T-helper 1 cell treated with Interleukin-12 subunit alpha and Interleukin-12 subunit beta and Interleukin-4 antibody, amounts not matched to agents 30 ng/mL and 1 ng/mL, for 36 hours (primary cell): ENCODE measurements around the gene FSCN2. TPM values are rescaled to one million over a fixed set of nuclear protein-coding genes. Genes with fewer than 3 reads are reported as not detected.
"Not testable (repeated sequence)": the region's sequence is repeated elsewhere in the genome, so short reads cannot be mapped to it uniquely, and the experiment has no call there.

ENCODE experiments used
- intact Hi-C: fragments of 100-400 bp; cut with micrococcal nuclease; formaldehyde crosslinking; loops from one replicate; pipeline ENCODE4 v1.15.1; 2024
- total RNA-seq: library from RNA; stranded (reverse); gene quantifications from 2 replicates; pipeline ENCODE4 v1.2.3, GENCODE V29; 2022

The FSCN2 gene
- total RNA-seq, 1 donor from 2014 or later: 0.37 TPM

GRCh38 chr17:81522491-81523401 lies 5.4 kb upstream of the FSCN2 start:
- intact Hi-C loops: no loop called here

DNA sequence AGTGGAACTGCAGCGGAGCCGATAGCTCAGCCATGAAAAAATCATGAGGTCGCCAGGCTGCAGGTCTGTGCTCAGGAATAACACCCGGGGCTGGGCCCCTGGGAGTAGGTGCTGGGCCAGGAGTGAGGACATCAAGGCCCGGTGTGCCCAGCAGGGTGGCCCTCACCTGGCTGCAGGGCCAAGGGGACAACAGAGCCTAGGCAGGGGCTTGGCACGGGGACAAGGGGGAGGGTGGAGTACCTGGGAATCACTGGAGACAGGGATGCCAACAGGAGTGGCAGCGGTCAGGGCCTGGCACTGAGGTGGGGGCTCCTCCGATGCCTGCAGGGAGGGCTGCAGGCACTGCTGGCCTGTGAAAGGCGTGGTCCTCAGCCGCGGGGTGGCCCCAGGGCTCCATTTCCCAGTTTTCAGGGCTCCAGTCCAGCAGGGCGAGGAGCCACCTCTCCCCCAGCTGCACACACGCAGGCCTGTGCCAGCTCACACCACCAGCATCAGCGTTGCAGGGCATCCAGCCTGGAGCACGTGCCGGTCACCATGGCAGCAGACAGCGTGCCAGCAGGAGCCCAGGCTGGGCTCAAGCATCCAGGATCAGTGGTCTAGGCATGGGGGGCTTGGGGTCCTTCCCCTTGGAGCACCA lies 4.7 kb upstream of the FSCN2 start:
- intact Hi-C loops: no loop called here

DNA sequence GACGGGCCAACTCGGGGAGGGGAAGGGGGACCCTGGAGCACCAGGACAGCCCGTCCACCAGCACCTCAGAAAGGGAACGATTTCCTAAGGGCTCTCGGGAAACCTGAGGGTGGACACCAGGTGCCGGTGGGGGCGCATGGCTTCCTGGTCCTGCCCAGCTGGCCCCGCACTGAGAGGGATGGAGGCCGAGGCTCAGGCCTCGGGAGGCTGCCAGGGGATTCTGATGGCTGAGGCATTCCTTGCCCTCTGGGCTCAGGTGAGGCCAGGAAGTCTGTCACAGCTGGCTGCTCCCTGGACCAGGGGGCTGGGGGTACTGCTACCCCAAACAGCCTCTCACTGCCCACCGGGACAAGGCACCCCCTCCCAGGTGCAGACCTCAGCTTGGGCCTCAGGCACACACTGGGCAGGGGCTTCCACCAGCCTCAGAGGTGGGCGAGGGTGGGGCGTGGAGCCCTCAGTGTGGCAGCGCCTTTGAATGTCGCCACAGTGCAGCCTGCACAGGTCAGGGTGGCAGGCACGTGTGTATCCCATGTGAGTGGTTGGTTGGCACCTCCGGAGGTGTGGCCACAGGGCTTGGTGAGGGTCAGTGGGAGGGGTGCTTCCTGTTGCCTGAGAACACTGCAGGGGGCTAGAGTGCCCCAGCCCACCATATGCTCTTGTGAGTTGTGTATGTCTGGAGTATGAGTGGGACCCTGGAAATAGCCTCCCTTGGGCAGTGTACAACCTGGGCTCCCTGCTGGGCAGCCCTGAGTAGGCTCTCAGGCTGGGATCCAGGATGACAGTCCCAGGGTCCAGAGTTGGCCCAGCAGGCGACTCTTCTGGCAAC lies 3.9 kb upstream of the FSCN2 start:
- intact Hi-C loops: no loop called here

- intact Hi-C loops: no loop called here
Measured at GRCh38 chr17:81524865-81525159, 3.4 kb upstream of the FSCN2 start.

GRCh38 chr17:81526662-81527571 lies 1.3 kb upstream of the FSCN2 start:
- intact Hi-C loops: no loop called here

DNA sequence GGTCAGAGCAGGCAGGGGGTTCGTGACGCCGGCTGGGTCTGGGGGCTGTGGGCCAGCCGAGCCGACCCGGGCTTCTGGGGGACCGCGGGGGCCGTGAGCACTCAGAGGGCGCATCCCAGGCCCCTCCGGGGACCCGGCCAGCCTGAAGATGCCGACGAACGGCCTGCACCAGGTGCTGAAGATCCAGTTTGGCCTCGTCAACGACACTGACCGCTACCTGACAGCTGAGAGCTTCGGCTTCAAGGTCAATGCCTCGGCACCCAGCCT lies 140 bp downstream of the FSCN2 start:
- intact Hi-C loops: no loop called here

- intact Hi-C loops: no loop called here
Measured at GRCh38 chr17:81528651-81529436, 667 bp downstream of the FSCN2 start.

DNA sequence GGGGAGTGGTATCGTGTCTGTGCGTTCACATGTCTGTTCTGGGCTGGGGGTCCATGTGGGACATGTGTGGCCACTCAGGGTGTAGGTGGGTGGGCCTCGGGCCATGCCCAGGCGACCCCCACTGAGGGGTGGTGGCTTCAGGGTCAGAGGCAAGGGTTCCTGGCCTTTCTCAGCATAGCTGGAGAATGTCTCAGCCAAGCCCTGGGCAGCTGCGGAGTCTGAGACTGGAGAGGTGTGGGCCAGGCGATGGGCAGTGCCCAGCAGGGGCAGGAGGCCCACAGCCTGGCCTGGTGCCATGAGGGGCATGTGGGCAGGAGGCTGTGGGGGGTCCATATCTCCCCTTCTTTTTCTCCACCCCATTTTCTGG lies 1.2 kb downstream of the FSCN2 start:
- intact Hi-C loops: no loop called here

- intact Hi-C loops: not testable (repeated sequence)
Measured at GRCh38 chr17:81531013-81531412, 2.8 kb downstream of the FSCN2 start.

DNA sequence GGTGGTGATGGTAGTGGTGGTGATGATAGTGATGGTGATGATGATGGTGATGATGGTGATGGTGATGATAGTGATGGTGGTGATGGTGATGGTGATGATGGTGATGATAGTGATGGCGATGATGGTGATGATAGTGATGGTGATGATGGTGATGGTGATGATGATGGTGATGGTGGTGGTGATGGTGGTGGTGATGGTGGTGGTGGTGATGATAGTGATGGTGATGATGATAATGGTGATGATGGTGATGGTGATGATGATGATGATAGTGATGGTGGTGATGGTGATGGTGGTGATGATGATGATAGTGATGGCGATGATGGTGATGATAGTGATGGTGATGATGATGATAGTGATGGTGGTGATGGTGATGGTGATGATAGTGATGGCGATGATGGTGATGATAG lies 3.8 kb downstream of the FSCN2 start:
- intact Hi-C loops: not testable (repeated sequence)

DNA sequence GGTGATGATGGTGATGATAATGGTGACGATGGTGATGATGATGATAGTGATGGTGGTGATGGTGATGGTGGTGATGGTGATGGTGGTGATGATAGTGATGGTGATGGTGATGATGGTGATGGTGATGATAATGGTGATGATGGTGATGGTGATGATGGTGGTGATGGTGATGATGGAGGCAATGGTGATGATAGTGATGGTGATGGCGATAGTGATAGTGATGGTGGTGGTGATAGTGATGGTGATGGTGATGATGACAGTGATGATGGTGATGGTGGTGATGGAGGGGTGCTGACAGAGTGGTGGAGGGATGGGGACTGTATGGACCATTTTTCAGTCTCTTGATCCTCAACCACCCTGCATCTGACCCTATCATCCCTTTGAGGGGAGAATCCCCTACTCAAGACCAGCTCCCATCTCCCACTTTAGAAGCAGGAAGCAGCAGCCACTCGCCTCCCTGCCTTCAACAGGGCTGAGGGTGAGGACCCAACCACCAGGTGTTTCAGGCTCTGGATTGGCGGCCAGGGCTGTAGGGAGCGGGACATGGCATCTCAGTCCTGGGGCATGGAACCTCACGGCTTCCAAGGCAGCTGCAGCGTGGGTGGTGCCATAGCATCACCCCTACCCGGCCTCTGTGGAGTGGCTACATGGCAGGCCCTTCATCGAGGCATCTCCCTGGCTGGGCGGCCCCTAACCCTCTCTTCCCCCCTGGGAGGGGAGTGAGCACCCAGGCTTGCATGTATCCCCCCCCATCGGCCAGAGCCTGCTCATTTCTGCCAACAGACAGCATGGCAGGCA lies 4.5 kb downstream of the FSCN2 start:
- intact Hi-C loops: no loop called here

- intact Hi-C loops: no loop called here
Measured at GRCh38 chr17:81533339-81534141, 5.4 kb downstream of the FSCN2 start.

GRCh38 chr17:81534157-81535006 lies 6.2 kb downstream of the FSCN2 start:
- intact Hi-C loops: no loop called here

DNA sequence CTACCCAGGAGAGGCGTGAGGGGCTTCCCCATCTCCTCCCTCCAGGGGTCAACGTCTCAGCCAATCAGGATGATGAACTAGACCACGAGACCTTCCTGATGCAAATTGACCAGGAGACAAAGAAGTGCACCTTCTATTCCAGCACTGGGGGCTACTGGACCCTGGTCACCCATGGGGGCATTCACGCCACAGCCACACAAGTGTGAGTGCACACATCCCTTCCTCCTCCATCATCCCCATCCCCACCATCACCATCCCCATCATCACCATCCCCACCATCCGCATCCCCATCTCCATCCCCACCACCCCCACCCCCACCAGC lies 6.8 kb downstream of the FSCN2 start:
- intact Hi-C loops: no loop called here

- intact Hi-C loops: no loop called here
Measured at GRCh38 chr17:81535480-81536298, 7.5 kb downstream of the FSCN2 start.

DNA sequence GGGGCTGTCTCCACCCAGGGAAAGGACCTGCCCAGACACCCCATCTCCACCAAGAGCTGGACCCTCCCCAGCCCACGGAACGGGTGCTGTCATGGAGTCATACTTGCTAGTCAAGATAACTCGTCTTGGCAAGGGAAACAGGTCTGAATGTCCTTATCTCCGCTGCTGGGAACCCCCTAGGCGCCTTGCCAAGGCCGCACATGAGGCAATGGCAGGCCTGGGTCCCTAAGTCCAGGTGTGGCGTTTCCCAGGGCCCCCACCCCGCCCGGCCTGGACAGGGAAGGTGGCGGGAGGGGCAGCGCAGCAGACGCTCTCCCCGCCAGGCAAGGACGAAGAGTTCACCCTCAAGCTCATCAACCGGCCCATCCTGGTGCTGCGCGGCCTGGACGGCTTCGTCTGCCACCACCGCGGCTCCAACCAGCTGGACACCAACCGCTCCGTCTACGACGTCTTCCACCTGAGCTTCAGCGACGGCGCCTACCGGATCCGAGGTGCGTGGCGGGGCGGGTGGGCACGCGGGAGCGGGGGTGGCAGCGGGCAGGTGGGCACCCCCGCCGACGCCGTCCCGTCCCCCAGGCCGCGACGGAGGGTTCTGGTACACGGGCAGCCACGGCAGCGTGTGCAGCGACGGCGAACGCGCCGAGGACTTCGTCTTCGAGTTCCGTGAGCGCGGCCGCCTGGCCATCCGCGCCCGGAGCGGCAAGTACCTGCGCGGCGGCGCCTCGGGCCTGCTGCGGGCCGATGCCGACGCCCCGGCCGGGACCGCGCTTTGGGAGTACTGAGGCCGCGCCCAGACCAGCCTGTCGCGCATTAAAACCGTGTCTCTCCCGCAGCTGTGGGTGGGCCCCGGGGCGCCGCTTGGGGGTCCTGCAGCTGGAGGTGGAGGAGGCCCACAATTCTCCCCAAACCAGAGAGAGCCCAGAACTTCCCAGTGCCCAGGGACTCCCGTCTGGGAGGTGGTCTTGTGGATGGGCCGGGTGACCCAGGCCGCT lies 8.4 kb downstream of the FSCN2 start:
- intact Hi-C loops: no loop called here
